Measurements from ENCODE around the gene CEP72. TPM values are rescaled to one million over a fixed set of nuclear protein-coding genes. Genes with fewer than 3 reads are reported as not detected.

CEP72 gene
- polyA plus RNA-seq, 1 of the 3 experiments (the other 2 are of a cell fraction): 4.4 TPM

GRCh38 chr5:640461-641330 lies 28.6 kb downstream of the CEP72 start (continued):
- TF ChIP-seq, protein P1, sequence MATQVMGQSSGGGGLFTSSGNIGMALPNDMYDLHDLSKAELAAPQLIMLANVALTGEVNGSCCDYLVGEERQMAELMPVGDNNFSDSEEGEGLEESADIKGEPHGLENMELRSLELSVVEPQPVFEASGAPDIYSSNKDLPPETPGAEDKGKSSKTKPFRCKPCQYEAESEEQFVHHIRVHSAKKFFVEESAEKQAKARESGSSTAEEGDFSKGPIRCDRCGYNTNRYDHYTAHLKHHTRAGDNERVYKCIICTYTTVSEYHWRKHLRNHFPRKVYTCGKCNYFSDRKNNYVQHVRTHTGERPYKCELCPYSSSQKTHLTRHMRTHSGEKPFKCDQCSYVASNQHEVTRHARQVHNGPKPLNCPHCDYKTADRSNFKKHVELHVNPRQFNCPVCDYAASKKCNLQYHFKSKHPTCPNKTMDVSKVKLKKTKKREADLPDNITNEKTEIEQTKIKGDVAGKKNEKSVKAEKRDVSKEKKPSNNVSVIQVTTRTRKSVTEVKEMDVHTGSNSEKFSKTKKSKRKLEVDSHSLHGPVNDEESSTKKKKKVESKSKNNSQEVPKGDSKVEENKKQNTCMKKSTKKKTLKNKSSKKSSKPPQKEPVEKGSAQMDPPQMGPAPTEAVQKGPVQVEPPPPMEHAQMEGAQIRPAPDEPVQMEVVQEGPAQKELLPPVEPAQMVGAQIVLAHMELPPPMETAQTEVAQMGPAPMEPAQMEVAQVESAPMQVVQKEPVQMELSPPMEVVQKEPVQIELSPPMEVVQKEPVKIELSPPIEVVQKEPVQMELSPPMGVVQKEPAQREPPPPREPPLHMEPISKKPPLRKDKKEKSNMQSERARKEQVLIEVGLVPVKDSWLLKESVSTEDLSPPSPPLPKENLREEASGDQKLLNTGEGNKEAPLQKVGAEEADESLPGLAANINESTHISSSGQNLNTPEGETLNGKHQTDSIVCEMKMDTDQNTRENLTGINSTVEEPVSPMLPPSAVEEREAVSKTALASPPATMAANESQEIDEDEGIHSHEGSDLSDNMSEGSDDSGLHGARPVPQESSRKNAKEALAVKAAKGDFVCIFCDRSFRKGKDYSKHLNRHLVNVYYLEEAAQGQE (IDR thresholded peaks at IDR 0.05; ENCODE audit: low read depth, low read length): no peak
- no peak for TF ChIP-seq EP300 (IDR thresholded peaks at IDR 0.05; ENCODE audit: borderline replicate concordance in 1 of 2, low read depth in 1 of 2, low read length in 1 of 2)
- TF ChIP-seq SMC3 (IDR thresholded peaks at IDR 0.05; ENCODE audit: low read depth, low read length): no peak
- TF ChIP-seq RFX5 (IDR thresholded peaks at IDR 0.05; ENCODE audit: low read length): no peak
- TF ChIP-seq, protein P2, sequence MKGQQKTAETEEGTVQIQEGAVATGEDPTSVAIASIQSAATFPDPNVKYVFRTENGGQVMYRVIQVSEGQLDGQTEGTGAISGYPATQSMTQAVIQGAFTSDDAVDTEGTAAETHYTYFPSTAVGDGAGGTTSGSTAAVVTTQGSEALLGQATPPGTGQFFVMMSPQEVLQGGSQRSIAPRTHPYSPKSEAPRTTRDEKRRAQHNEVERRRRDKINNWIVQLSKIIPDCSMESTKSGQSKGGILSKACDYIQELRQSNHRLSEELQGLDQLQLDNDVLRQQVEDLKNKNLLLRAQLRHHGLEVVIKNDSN (IDR thresholded peaks at IDR 0.05; ENCODE audit: borderline replicate concordance, low read depth): no peak
- TF ChIP-seq SIN3A (IDR thresholded peaks at IDR 0.05; ENCODE audit: borderline replicate concordance, low read depth, low read length): no peak
- no peak for TF ChIP-seq NRF1 (IDR thresholded peaks at IDR 0.05; ENCODE audit: low read depth, low read length)
- no peak for TF ChIP-seq ELF1 (IDR thresholded peaks at IDR 0.05)
- TF ChIP-seq RAD21 (IDR thresholded peaks at IDR 0.05; ENCODE audit: low read length): no peak
- no peak for TF ChIP-seq JUND (IDR thresholded peaks at IDR 0.05)

DNA sequence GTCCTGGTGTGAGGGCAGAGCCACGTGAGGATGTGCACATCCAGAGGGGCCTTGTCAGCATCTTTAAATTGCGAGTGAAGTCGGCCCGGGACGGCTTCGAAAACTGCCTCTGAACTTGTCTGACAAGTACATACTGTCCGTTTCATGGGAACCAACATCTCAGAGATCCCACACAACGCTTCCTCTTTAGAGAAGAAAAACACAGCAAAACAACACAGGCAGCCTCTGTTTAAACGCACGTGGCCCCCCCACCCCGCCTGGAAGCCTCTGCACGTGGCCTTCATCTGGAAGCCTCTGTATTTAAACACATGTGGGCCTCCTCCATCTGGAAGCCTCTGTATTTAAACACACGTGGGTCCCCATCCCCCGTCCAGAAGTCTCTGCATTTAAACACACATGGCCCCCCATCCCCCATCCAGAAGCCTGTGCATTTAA lies 29.2 kb downstream of the CEP72 start:
- H3K4me1 ChIP-seq (ENCODE audit: control insufficient read depth in 1 of 2, insufficient read depth in 2 of 2, low read depth in 1 of 2, low read length in 1 of 2): no peaks in the 10 kb centered on the region
- DNase-seq: no peak
- ChIA-PET CTCF (no interaction called here), POLR2A (no interaction called here)
- H3K27ac ChIP-seq (ENCODE audit: low read depth in 2 of 2, low read length in 1 of 2): no peak overlapping the region
- H3K79me2 ChIP-seq (ENCODE audit: insufficient read depth): no peaks in the 10 kb centered on the region
- no peak overlapping the region for H3K4me2 ChIP-seq
- H3K36me3 ChIP-seq (replicated peaks in 1 of 2; ENCODE audit: control insufficient read depth in 1 of 2, insufficient read depth in 2 of 2, low read length in 1 of 2): peaks cover 0 to 35% of the 10 kb centered on the region in 2 experiments
- H3K27me3 ChIP-seq (ENCODE audit: insufficient read depth): no peaks in the 10 kb centered on the region
- H3F3A ChIP-seq (replicated peaks; ENCODE audit: insufficient read depth): no peaks in the 10 kb centered on the region
- TF ChIP-seq, protein P3, sequence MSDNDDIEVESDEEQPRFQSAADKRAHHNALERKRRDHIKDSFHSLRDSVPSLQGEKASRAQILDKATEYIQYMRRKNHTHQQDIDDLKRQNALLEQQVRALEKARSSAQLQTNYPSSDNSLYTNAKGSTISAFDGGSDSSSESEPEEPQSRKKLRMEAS (IDR thresholded peaks at IDR 0.05; ENCODE audit: low read depth): no peak
- no peak for TF ChIP-seq SMC3 (IDR thresholded peaks at IDR 0.05; ENCODE audit: low read depth, low read length)
- H3K9ac ChIP-seq: no peak overlapping the region
- no peaks in the 10 kb centered on the region for H3K9me2 ChIP-seq
- no peaks in the 10 kb centered on the region for H3K9me3 ChIP-seq
- no peaks in the 10 kb centered on the region for H4K20me1 ChIP-seq (ENCODE audit: insufficient read depth)
- H2AFZ ChIP-seq (ENCODE audit: low read depth): no peak overlapping the region
- no peak overlapping the region for H3K4me3 ChIP-seq (ENCODE audit: low read depth in 2 of 2, low read length in 1 of 2)
- WGBS (ENCODE audit: low lambda C conversion rate): 90% methylated on average over 12 of the region's 14 CpGs

Data from SK-N-SH (cell line).